Measurements from ENCODE around the gene VPS13A. TPM values are rescaled to one million over a fixed set of nuclear protein-coding genes. Genes with fewer than 3 reads are reported as not detected.

VPS13A gene
- polyA plus RNA-seq (20.6 and 21.1 TPM in 2 replicates), polyA minus RNA-seq (64.5 and 66.6 TPM in 2 replicates)

- Histone ChIP-seq H3K4me3 (ENCODE audit: low read length) (peak within 1 kb of the TSS; percentile 89), H3K27ac (ENCODE audit: low read length) (peak within 1 kb of the TSS; percentile 40), H3K9me3 (ENCODE audit: low read length) (no peaks in the 10 kb centered on the region), H3K9ac (ENCODE audit: low read length) (peak within 1 kb of the TSS; percentile 74), H4K20me1 (ENCODE audit: insufficient read depth) (no peaks in the 10 kb centered on the region), H3K9me2 (ENCODE audit: insufficient read depth, low read length) (no peaks in the 10 kb centered on the region), H3K79me2 (replicated peaks; ENCODE audit: insufficient read depth, low read length) (peaks cover 28% of the 10 kb centered on the region), H3K36me3 (ENCODE audit: insufficient read depth, low read length) (no peaks in the 10 kb centered on the region), H3K4me2 (ENCODE audit: low read length) (peak within 1 kb of the TSS; percentile 81), H2AFZ (ENCODE audit: low read depth, low read length) (peak within 1 kb of the TSS; percentile 83), H3F3A (ENCODE audit: insufficient read depth, low read length, poor library complexity, severe bottlenecking) (no peaks in the 10 kb centered on the region), H3K27me3 (ENCODE audit: insufficient read depth, low read depth, low read length) (no peaks in the 10 kb centered on the region)
- TF ChIP-seq EZH2 (IDR thresholded peaks at IDR 0.05; ENCODE audit: borderline replicate concordance, insufficient read depth, low read length, poor library complexity, severe bottlenecking), result no peak
- TF ChIP-seq SMC3 (conservative IDR thresholded peaks at IDR 0.05; ENCODE audit: poor library complexity), result peak; percentile 33
- peak; percentile 68 for TF ChIP-seq CTCF (IDR thresholded peaks at IDR 0.05; ENCODE audit: poor library complexity, severe bottlenecking)
- peak; percentile 57 for TF ChIP-seq MXI1 (conservative IDR thresholded peaks at IDR 0.05; ENCODE audit: poor library complexity, severe bottlenecking)
- TF ChIP-seq EP300 (conservative IDR thresholded peaks at IDR 0.05; ENCODE audit: poor library complexity, severe bottlenecking), result peak; percentile 20
- TF ChIP-seq RAD21 (conservative IDR thresholded peaks at IDR 0.05), result no peak
- peak; percentile 38 for TF ChIP-seq POLR2AphosphoS5 (IDR thresholded peaks at IDR 0.05)
- peak; percentile 54 for TF ChIP-seq TAF1 (IDR thresholded peaks at IDR 0.05; ENCODE audit: low read depth)
- peak; percentile 34 for TF ChIP-seq REST (IDR thresholded peaks at IDR 0.05; ENCODE audit: borderline replicate concordance)
These were observed at the start of gene VPS13A for GRCh38 chr9:77177143-77177893. TSS of gene VPS13A (plus strand) at chr9:77177534. CDS start at chr9:77177705, 171 bp downstream.

GRCh38 chr9:77128125-77128789, 49.1 kb upstream of the VPS13A start:
- Histone ChIP-seq H3K4me2 (ENCODE audit: low read length) (no peak overlapping the region), H4K20me1 (ENCODE audit: insufficient read depth) (no peaks in the 10 kb centered on the region), H3K27ac (ENCODE audit: low read length) (no peak overlapping the region), H3K79me2 (replicated peaks; ENCODE audit: insufficient read depth, low read length) (no peaks in the 10 kb centered on the region), H3F3A (ENCODE audit: insufficient read depth, low read length, poor library complexity, severe bottlenecking) (no peaks in the 10 kb centered on the region), H3K9me2 (ENCODE audit: insufficient read depth, low read length) (no peaks in the 10 kb centered on the region), H2AFZ (ENCODE audit: low read depth, low read length) (no peak overlapping the region), H3K4me3 (ENCODE audit: low read length) (no peak overlapping the region), H3K36me3 (ENCODE audit: insufficient read depth, low read length) (no peaks in the 10 kb centered on the region), H3K9me3 (ENCODE audit: low read length) (no peaks in the 10 kb centered on the region), H3K27me3 (ENCODE audit: insufficient read depth, low read depth, low read length) (no peaks in the 10 kb centered on the region), H3K9ac (ENCODE audit: low read length) (no peak overlapping the region)
- TF ChIP-seq SMC3 (conservative IDR thresholded peaks at IDR 0.05; ENCODE audit: poor library complexity), result no peak
- TF ChIP-seq MXI1 (conservative IDR thresholded peaks at IDR 0.05; ENCODE audit: poor library complexity, severe bottlenecking), result no peak
- no peak for TF ChIP-seq RAD21 (conservative IDR thresholded peaks at IDR 0.05)
- no peak for TF ChIP-seq TAF1 (IDR thresholded peaks at IDR 0.05; ENCODE audit: low read depth)
- no peak for TF ChIP-seq POLR2AphosphoS5 (IDR thresholded peaks at IDR 0.05)
- no peak for TF ChIP-seq REST (IDR thresholded peaks at IDR 0.05; ENCODE audit: borderline replicate concordance)
- TF ChIP-seq EZH2 (IDR thresholded peaks at IDR 0.05; ENCODE audit: borderline replicate concordance, insufficient read depth, low read length, poor library complexity, severe bottlenecking), result no peak
- no peak for TF ChIP-seq EP300 (conservative IDR thresholded peaks at IDR 0.05; ENCODE audit: poor library complexity, severe bottlenecking)
- TF ChIP-seq CTCF (IDR thresholded peaks at IDR 0.05; ENCODE audit: poor library complexity, severe bottlenecking), result no peak

All from neural cell (in vitro differentiated cells).